GM21526 (cell line): ENCODE results near the gene RBL2.
"Not testable (repeated sequence)": the region's sequence is repeated elsewhere in the genome, so short reads cannot be mapped to it uniquely, and the experiment has no call there.

Experiments
- ATAC-seq: cut with Tn5 transposase; IDR thresholded peaks from one replicate; pipeline ENCODE4 v1.9.1; 2021; ENCODE audit warnings: moderate library complexity; ENCODE audit not compliant: unreplicated experiment, low FRiP score

Gene RBL2, protein sequence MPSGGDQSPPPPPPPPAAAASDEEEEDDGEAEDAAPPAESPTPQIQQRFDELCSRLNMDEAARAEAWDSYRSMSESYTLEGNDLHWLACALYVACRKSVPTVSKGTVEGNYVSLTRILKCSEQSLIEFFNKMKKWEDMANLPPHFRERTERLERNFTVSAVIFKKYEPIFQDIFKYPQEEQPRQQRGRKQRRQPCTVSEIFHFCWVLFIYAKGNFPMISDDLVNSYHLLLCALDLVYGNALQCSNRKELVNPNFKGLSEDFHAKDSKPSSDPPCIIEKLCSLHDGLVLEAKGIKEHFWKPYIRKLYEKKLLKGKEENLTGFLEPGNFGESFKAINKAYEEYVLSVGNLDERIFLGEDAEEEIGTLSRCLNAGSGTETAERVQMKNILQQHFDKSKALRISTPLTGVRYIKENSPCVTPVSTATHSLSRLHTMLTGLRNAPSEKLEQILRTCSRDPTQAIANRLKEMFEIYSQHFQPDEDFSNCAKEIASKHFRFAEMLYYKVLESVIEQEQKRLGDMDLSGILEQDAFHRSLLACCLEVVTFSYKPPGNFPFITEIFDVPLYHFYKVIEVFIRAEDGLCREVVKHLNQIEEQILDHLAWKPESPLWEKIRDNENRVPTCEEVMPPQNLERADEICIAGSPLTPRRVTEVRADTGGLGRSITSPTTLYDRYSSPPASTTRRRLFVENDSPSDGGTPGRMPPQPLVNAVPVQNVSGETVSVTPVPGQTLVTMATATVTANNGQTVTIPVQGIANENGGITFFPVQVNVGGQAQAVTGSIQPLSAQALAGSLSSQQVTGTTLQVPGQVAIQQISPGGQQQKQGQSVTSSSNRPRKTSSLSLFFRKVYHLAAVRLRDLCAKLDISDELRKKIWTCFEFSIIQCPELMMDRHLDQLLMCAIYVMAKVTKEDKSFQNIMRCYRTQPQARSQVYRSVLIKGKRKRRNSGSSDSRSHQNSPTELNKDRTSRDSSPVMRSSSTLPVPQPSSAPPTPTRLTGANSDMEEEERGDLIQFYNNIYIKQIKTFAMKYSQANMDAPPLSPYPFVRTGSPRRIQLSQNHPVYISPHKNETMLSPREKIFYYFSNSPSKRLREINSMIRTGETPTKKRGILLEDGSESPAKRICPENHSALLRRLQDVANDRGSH

DNA sequence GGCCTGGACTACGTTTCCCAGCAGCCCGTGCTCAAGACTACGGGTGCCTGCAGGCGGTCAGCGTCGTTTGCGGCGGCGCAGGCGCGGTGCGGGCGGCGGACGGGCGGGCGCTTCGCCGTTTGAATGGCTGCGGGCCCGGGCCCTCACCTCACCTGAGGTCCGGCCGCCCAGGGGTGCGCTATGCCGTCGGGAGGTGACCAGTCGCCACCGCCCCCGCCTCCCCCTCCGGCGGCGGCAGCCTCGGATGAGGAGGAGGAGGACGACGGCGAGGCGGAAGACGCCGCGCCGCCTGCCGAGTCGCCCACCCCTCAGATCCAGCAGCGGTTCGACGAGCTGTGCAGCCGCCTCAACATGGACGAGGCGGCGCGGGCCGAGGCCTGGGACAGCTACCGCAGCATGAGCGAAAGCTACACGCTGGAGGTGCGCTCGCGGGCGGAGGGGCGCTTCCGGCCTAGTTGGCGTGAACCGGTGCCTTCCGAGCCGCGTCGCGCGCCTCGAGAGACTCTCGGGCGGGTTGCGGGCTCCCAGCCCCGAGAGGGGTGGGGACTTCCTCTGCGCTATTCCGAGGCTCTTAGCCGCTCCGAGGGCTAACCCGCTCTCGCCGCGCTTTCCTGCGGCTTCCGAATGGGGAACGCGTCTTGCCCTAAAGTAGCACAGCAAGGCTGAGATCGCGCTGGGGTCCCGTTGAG lies at the start of gene RBL2:
RBL2 (plus strand) TSS at position 95 of the 689 bp plus-strand sequence; CDS start at position 181, 86 bp downstream.
- peak; percentile 78 for ATAC-seq

DNA sequence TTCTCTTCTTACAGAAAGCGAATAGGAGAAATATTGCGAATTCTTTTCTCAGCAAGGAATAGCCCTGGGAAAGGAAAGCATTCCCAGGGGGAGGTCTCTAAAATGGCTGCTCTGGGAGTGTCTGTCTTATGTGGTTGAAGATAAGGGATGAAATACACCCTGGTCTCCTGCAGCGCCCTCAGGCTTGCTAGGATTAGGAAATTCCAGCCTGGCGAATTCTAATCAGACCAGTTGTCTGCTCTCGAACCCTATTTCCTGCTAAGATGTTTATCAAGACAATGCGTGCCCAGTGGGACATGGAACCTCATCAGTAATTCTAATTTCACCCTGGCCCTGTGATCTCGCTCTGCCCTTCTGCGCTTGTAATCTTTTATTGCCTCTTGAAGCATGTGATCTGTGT lies 49.7 kb upstream of the RBL2 start:
- not testable (repeated sequence) for ATAC-seq

DNA sequence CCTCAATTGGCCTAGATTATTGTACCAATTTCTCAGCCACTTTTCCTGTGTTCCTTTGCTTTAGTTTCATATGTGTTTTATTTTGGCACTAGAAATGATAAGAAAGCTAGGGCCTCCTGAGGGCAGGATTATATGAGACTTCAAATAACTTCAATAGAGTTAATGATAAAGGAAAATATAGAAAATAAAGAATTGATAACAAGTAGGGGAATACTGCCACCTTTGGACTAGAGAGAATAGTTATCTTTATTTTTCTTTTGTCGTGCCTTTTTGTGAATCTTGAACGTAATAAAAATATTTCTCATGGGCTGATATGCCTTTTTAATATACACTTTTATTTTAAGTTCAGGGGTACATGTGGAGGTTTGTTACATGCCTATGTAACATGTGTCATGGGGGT lies 29.3 kb upstream of the RBL2 start:
- no peak for ATAC-seq

DNA sequence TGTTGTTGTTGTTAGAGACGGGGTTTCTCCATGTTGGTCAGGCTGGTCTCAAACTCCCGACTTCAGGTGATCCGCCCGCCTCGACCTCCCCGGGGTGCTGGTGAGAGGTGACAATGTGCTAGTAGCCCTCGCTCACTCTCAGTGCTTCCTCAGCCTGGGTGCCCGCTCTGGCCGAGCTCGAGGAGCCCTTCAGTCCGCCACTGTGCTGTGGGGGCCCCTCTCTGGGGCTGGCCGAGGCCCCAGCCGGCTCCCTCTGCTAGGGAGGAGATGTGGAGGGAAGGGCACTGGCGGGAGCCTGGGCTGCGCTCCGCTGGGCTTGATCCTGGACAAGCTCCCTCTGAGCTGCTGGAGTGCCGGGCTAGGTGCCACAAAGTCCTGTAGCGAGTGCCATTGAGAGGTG lies 21.7 kb upstream of the RBL2 start:
- no peak for ATAC-seq

DNA sequence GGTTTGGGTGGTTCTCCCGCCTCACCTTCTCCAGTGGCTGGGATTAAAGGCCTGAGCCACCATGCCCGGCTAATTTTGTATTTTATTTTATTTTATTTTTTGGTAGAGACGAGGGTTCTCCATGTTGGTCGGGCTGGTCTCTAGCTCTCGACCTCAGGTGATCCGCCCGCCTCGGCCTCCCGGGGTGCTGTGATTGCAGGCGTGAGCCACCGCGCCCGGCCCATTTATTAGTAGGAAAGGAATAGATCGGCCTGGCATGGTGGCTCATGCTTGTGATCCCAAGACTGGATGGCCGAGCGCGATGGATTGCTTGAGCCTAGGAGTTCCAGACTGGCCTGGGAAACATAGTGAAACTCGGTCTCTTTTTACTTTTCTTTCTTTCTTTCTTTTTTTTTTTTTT lies 20.4 kb upstream of the RBL2 start:
- ATAC-seq, result no peak

DNA sequence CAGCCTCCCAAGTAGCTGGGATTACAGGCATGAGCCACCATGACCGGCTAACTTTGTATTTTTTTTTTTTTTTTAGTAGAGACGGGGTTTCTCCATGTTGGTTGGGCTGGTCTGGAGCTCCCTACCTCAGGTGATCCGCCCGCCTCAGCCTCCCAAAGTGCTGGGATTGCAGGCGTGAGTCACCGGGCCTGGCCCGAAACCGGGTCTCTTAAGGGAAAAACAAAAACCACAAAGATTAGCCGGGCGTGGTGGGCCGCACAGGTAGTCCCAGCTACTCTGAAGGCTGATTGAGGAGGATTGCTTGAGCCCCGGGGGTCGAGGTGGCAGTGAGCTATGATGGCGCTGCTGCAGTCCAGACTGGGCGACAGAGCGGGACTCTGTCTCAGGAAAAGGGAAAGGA lies 19.9 kb upstream of the RBL2 start:
- ATAC-seq, result no peak

DNA sequence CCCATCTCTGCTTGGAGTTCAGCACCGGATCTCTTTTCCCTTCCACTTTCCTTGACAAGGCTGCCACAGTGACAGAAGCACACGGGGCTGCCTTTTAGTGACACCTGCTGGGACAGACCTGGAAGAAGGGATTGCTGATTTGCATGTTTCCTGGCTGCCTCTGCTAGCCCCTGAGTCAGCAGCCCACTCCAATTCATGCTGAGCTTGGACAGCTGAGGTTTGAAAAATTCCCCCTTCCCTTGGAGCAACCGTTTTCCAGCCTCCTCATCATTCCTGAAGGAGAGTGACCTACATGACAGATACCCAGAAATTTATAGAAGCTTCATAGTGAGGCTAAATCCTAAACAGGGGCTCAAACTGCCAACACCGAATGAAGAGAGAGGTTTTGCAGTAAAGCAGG lies 18.8 kb upstream of the RBL2 start:
- ATAC-seq, result no peak

DNA sequence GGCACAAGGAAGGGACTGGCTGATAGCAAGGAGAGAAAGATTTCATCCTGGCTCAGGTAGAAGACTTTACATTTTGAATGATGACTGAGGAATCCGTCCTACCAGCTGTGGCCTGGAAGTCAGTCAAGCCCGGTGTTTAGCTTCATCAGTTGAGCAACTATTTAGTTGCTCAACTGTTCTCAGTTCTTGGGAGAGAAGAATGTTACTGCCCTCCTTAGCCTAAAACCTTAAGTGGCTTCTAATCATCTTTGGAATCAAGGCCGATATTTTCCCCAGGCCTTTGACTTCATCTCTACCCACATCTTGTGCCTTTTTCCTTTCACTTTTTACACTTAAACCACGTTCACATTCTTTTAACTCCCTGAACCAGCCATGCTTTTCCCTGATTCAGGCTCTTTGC lies 17.3 kb upstream of the RBL2 start:
- no peak for ATAC-seq

DNA sequence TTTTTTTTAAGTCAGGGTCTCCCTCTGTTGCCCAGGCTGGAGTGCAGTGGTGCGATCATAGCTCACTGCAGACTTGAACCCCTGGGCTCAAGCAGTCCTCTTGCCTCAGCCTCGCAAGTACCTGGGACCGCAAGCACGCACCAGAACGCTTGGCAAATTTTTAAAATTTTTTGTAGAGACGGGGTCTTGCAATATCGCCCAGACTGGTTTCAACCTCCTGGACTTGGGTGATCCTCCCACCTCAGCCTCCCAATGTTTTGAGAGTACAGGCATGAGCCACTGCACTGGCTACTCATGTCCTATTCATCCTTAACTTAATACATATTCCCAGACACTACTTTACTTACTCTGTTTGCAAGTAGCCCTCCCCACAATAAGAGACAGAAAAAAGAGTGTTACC lies 16.3 kb upstream of the RBL2 start:
- ATAC-seq, result no peak

DNA sequence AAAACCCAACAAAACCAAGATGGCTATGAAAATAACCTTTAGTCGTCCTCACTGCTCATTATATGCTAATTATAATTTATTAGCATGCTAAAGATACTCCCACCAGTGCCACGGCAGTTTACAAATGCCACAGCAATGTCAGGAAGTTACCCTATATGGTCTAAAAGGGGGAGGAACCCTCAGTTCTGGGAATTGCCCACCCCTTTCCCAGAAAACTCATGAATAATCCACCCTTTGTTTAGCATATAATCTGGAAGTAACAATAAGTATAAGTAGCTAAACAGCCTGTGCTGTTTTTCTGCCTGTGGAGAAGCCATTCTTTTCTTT lies 14.9 kb upstream of the RBL2 start:
- ATAC-seq, result not testable (repeated sequence)

DNA sequence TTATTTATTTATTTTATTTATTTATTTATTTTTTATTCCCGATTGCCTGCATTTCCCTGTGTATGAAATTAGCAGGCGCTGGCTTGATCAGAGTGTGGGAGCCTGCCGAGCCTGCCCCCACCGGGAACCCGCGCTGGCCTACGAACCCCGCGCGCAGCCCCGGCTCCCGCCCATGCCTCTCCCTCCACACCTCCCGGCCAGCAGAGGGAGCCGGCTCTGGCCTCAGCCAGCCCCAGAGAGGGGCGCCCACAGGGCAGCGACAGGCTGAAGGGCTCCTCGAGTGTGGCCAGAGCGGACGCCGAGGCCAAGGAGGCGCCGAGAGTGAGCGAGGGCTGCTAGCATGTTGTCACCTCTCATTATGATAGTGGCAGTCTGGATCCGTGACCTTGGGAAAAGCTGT lies 13.0 kb upstream of the RBL2 start:
- ATAC-seq, result no peak

DNA sequence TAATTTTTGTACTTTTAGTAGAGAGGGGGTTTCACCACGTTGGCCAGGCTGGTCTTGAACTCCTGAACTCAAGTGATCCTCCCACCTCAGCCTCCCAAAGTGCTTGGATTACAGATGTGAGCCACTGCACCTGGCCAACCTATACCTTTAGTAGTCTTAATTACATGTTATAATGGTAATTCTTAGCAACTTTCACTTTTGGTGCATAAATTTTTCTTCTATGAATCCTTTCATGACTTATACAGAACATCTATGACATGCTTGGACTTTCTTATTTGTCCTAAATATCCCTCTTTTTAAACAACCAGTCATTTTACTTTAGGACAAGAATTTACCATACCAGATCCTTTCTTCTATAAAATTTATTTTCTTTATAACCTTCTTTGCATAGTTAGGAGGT lies 10.3 kb upstream of the RBL2 start:
- not testable (repeated sequence) for ATAC-seq

DNA sequence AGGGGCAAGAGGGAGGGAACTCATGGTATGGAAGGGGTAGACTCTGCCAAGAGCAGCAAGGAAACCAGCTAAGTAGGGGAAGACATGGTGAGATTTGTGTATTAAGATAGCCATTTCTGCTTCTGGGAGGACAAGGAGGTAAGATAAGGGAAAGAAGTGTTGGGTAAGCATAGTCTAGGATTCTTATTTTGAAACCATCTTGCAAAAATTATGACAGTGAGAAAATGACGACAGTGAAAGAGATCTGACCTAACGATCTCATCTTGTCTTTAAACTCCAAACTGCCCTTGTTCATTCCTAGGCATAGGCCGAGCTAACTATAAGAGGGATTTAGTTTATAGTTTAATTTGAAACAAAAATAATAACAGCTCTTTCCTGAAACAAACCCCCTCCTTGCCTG lies 5.6 kb upstream of the RBL2 start:
- no peak for ATAC-seq

DNA sequence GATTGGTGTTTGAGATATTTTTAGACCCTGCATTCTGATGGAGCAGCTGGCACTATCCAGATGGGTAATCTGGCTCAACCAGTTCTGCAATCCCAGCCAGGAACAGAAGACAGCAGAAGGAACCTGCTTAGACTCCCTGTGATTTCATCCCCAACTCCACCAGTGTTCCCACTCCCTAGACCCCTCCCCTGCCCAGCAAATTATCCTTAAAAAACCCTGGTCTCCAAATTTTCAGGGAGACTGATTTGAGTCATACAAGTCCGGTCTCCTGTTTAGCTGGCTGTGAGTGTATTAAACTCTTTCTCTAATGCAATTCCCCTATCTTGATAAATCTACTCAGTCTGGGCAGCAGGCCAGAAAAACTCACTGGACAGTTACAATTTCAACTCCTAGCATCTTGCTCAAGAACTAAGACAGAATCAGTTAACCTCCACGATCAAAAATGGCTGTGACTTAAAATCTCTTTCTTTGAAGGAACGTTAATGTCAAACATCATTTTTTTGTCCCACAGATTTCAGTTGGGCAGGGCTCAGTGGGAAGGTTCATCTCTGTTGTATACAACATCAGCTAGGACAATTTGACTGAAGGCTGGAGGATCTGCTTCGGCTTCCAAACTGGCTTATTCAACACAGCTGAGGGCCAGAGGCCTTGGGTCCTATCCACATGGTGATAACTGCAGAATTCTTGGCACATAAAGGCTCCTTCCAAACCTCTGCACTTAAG lies 4.9 kb upstream of the RBL2 start:
- no peak for ATAC-seq

DNA sequence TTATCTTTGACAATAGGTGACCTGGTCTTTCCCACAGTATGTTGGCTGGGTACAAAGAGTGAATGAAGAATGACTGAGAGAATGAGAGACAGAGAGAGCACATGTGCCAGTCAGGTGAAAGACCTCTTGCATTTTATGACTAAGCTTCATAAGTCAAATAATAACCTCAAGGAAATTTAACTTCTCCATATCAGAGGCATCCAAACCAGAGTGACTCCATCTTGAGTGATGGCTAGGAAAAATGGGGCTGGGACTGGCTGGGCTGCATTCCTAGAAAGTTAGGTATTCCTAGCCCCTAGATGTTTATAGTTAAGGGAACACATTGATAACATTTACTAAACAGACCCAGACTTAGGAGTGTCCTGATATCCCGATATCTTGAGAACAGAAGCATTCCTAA lies 3.9 kb upstream of the RBL2 start:
- no peak for ATAC-seq

DNA sequence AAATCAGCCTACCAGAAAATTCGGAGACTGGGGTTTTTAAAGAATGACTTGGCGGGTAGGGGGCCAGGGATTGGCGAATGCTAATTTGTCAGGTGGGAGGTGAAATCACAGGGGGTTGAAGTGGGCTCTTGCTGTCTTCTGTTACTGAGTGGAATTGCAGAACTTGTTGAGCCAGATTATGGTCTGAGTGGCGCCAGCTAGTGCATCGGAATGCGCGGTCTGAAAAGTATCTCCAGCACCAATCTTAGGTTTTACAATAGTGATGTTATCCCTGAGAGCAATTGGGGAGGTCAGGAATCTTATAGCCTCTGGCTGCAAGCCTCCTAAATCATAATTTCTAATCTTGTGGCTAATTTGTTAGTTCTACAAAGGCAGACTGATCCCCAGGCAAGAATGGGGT lies 762 bp upstream of the RBL2 start:
- no peak for ATAC-seq

DNA sequence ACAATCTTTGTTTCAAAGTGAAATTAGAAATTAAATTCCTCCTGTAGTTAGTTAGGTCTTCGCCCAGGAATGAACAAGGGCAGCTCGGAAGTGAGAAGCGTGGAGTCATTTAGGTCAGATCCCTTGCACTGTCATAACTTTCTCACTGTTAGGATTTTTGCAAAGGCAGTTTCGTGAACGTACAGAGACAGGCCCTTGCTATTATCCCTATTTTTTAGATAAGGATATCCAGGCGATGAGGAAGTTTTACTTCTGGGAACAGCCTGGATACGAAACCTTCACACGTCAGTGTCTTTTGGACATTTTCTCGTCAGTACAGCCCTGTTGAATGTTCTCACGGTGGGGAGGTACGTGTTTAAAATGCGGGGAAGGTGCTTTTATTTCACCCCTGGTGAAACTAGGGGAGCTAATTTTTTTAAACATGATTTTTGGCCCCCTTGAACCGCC lies 318 bp upstream of the RBL2 start:
- ATAC-seq, result no peak

DNA sequence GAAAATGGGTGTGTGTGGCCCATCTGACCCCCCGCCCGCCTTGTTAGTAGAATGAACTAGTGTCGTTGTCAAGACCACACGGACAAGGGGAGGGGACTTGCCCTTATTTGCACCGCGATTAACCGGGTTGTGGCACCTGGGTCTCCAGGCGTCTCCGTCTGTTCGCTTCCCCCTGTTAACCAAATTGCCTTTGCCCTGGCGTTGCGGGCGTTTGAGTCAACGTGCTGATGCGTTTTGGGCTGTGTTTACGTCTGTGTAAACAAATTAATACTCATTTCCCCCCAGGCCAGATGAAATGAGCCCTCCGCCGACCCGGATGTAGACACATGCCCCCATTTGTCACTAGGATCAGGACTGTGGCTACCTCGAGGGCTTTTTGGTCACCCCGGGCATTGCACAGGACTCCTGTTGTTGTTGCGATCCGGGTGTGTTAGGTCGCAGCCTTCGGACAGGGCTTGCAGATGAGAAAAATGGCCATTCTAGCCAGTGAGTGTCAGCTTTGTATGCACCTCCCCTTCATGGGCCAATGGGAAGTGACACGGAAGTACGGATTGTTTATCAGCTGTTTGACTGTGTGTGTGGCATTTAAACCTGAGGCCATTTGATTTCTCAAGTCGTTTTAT lies 906 bp downstream of the RBL2 start:
- ATAC-seq, result peak; percentile 87

DNA sequence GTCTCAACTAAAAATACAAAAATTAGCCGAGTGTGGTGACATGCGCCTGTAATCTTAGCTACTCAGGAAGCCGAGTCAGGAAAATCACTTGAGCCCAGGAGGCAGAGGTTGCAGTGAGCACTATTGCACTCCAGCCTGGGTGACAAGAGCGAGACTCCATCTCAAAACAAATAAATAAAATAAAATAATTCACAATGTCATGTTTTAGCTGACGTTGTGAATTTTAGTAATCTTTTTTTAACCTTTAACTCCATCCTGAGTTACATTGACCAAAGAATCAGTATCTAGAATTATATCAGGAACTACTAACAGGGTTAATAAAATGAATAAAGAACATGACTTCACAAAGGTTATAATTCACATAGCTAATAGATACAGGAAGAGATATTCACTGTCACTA lies 5.9 kb downstream of the RBL2 start:
- no peak for ATAC-seq

DNA sequence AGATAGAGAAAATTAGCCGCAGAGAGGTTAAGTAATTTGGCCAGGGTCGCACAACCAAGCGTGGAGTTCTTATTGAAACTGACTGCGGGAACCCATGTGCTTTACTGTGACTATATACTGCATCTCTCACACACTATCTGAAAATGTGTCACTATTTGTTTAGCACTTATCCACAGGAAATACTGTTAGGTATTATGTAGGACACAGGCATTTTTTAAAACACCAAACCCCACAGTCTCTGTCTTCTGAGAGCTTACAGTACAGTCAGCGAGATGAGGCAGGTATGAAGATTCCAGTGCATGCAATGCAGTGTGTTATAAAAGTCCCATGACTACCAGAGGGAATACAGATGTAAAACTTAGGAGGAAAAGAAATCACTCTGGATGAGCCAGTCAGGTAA lies 11.3 kb downstream of the RBL2 start:
- ATAC-seq, result no peak
